ENCODE results near the gene CLTCL1.

CLTCL1 gene

DNA sequence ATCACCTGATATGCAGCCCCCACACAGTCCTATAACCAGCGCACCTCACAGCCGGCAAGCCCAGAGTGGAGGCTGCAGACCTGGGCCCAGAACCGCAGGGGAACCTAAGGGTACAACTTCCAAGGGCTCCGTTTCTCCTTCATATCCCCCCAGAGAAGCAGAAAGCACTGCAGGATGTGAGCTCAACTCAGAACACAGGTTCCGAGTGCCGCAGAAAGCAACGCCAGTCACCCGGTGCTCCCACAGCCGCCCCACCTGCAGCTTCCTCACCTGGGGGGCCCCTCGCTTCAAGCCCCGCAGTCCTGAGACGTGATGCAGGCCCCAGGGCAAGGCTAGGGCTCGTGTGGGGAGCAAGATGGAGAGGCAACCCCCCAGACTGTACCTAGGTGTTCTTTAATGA is 158.0 kb downstream of the CLTCL1 start:
- POLR2A ChIA-PET (ENCODE audit: low non-redundant PET): no interaction called here
- H3K27ac ChIP-seq: no peak overlapping the region
- CTCF ChIA-PET: no interaction called here
- TF ChIP-seq, protein P1, sequence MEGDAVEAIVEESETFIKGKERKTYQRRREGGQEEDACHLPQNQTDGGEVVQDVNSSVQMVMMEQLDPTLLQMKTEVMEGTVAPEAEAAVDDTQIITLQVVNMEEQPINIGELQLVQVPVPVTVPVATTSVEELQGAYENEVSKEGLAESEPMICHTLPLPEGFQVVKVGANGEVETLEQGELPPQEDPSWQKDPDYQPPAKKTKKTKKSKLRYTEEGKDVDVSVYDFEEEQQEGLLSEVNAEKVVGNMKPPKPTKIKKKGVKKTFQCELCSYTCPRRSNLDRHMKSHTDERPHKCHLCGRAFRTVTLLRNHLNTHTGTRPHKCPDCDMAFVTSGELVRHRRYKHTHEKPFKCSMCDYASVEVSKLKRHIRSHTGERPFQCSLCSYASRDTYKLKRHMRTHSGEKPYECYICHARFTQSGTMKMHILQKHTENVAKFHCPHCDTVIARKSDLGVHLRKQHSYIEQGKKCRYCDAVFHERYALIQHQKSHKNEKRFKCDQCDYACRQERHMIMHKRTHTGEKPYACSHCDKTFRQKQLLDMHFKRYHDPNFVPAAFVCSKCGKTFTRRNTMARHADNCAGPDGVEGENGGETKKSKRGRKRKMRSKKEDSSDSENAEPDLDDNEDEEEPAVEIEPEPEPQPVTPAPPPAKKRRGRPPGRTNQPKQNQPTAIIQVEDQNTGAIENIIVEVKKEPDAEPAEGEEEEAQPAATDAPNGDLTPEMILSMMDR (conservative IDR thresholded peaks at IDR 0.05; ENCODE audit: low read depth): no peak
- DNase-seq (ENCODE audit: low spot score): no peak

DNA sequence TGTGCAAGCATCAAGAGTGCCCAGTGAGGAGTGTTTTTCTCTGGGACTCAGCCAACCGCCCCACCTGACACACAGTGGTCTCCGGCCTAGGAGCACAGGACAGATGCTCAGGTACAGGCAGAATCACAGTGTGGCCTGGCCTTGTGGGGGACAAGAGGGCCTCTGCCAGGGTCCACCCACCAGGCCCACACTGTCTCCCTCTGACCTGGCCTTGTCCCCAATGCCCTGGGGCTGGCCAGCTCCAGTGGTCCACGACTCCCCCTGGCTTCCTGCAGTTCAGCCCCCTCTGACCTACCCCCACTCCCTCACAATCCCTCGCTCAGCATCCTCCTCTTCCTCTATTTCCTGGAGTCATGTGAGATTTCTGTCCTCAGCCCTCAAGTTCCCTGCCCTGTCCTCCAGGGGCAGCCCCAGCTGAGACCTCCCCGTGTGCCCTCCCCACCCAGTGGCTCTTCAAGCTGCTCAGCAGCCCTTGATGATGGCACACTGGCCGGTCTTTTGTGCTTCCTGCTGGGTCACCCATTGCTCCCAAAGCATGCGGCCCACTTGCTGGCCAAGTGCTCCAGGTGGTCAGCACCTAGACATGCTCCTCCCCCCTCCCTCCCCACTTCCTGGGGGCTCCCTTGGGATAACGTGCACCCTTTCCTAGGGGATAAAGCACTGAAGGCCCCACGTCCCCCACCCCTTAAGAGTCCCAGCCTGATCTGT is 158.7 kb downstream of the CLTCL1 start:
- DNase-seq (ENCODE audit: low spot score): no peak
- CTCF ChIA-PET: no interaction called here
- POLR2A ChIA-PET (ENCODE audit: low non-redundant PET): no interaction called here
- 0 out of 2 replicates have a peak overlapping the region, but pooled peaks have one; percentile 5 for H3K27ac ChIP-seq
- TF ChIP-seq, protein P1 (conservative IDR thresholded peaks at IDR 0.05; ENCODE audit: low read depth): no peak

DNA sequence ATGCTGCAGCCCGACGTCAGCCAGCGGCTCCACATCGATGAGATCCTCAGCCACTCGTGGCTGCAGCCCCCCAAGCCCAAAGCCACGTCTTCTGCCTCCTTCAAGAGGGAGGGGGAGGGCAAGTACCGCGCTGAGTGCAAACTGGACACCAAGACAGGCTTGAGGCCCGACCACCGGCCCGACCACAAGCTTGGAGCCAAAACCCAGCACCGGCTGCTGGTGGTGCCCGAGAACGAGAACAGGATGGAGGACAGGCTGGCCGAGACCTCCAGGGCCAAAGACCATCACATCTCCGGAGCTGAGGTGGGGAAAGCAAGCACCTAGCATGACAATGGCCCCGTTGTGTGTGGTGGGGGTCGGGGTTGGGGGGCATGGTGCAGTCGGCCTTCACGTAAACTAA is 159.4 kb downstream of the CLTCL1 start:
- CTCF ChIA-PET: no interaction called here
- DNase-seq (ENCODE audit: low spot score): no peak
- POLR2A ChIA-PET (ENCODE audit: low non-redundant PET): no interaction called here
- H3K27ac ChIP-seq: no peak overlapping the region
- TF ChIP-seq, protein P1 (conservative IDR thresholded peaks at IDR 0.05; ENCODE audit: low read depth): no peak

DNA sequence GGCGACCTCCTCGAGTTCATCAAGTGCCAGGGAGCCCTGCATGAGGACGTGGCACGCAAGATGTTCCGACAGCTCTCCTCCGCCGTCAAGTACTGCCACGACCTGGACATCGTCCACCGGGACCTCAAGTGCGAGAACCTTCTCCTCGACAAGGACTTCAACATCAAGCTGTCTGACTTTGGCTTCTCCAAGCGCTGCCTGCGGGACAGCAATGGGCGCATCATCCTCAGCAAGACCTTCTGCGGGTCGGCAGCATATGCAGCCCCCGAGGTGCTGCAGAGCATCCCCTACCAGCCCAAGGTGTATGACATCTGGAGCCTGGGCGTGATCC is 159.9 kb downstream of the CLTCL1 start:
- no peak for DNase-seq (ENCODE audit: low spot score)
- TF ChIP-seq, protein P1 (conservative IDR thresholded peaks at IDR 0.05; ENCODE audit: low read depth): no peak
- ChIA-PET CTCF (interaction anchor here (0.6 kb wide), 1 partner anchor 11 kb away, joined by 3 read pairs; no protein-coding TSS in a partner anchor), POLR2A (ENCODE audit: low non-redundant PET) (no interaction called here)
- peak overlapping the region; percentile 90 for H3K27ac ChIP-seq

DNA sequence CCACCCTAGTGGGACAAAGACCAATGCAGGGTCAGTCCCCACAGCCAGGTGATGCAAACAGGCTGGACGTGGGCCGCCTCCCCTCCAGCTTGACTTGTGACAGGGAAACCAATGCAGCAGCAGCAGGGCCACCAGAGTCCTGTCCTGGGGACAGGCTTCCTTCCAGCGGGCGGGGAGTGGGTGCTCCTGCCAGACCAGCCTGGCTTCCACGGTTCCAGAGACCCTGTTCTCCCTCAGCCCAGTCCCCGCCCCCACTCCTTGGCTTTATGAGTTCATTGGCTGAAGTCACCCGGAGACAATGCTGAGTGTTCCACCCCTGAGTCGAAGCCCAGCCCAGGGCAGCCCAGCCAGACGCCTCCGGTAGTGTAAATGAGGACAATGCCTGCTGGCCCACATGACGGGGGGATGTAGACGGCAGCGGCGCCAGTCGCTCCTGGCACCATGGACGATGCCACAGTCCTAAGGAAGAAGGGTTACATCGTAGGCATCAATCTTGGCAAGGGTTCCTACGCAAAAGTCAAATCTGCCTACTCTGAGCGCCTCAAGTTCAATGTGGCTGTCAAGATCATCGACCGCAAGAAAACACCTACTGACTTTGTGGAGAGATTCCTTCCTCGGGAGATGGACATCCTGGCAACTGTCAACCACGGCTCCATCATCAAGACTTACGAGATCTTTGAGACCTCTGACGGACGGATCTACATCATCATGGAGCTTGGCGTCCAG is 160.4 kb downstream of the CLTCL1 start, which contains the start of gene TSSK2:
Gene TSSK2, plus strand, starts transcription at position 350 of the 726 bp plus-strand sequence. Its CDS starts 92 bp downstream, at position 442.
- POLR2A ChIA-PET (ENCODE audit: low non-redundant PET): no interaction called here
- CTCF ChIA-PET: interaction anchor here (0.6 kb wide), 1 partner anchor 11 kb away, joined by 3 read pairs; no protein-coding TSS in a partner anchor
- peak within 1 kb of the TSS; percentile 90 for H3K27ac ChIP-seq
- TF ChIP-seq, protein P1 (conservative IDR thresholded peaks at IDR 0.05; ENCODE audit: low read depth): no peak
- DNase-seq (ENCODE audit: low spot score): no peak

DNA sequence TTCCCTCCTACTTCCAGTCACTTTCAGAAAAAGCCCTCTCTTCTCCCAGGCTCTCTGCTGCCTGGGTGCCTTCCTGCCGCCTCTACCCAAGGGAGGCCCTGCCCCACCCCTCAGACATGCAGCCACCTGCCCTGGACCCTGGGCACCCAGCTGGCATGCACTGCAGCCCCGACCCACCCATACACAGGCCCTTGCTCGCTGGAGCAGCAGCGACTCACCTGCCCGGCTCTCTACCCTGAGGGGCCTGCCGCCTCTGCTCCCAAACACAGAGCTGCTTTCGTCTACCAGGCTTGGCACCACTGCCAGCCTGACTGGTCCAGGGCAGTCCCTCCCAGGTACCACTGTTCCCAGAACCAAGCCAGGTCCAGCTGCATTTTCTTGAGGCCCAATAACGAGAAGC is 161.6 kb downstream of the CLTCL1 start:
- CTCF ChIA-PET: no interaction called here
- POLR2A ChIA-PET (ENCODE audit: low non-redundant PET): no interaction called here
- peak; percentile 72 for DNase-seq (ENCODE audit: low spot score)
- H3K27ac ChIP-seq: peak overlapping the region; percentile 90
- TF ChIP-seq, protein P1 (conservative IDR thresholded peaks at IDR 0.05; ENCODE audit: low read depth): no peak
